Neural crest cell (in vitro differentiated cells): Measurements from ENCODE around the gene FBXL7. TPM values are rescaled to one million over a fixed set of nuclear protein-coding genes. Genes with fewer than 3 reads are reported as not detected.

Source experiments
- DNase-seq: peaks from one replicate; pipeline ENCODE4 v3.0.0; 2021; ENCODE audit warnings: low read depth, mixed read lengths, low spot score
- H3K27ac Mint-ChIP-seq: one replicate; pipeline ENCODE4 v1.8.0; 2021; ENCODE audit warnings: mild to moderate bottlenecking, mixed read lengths; ENCODE audit not compliant: unreplicated experiment
- H3K27me3 Mint-ChIP-seq: 2 replicates; pipeline ENCODE4 v1.8.0; 2021; ENCODE audit warnings: low read depth, mild to moderate bottlenecking, mixed read lengths
- H3K36me3 Mint-ChIP-seq: 2 replicates; pipeline ENCODE4 v1.8.0; 2021; ENCODE audit warnings: low read depth, mild to moderate bottlenecking, mixed read lengths
- H3K4me1 Mint-ChIP-seq: 2 replicates; pipeline ENCODE4 v1.8.0; 2021; ENCODE audit warnings: mixed read lengths
- H3K4me3 Mint-ChIP-seq: one replicate; pipeline ENCODE4 v1.8.0; 2021; ENCODE audit warnings: mild to moderate bottlenecking, mixed read lengths
- H3K9me3 Mint-ChIP-seq: 2 replicates; pipeline ENCODE4 v1.8.0; 2021; ENCODE audit warnings: mixed read lengths
- total RNA-seq: library from RNA; stranded (reverse); gene quantifications from 2 replicates; pipeline ENCODE4 v1.2.1, GENCODE V29; 2021
- TF ChIP-seq, protein P1 (sequence below): fragments of 200-600 bp; sonication (generic); conservative IDR thresholded peaks from 2 replicates; pipeline ENCODE4 v1.5.0; 2021; ENCODE audit warnings: antibody characterized with exemption, mild to moderate bottlenecking

Gene FBXL7
- total RNA-seq, 1 donor from 2014 or later: 20.8 TPM

DNA sequence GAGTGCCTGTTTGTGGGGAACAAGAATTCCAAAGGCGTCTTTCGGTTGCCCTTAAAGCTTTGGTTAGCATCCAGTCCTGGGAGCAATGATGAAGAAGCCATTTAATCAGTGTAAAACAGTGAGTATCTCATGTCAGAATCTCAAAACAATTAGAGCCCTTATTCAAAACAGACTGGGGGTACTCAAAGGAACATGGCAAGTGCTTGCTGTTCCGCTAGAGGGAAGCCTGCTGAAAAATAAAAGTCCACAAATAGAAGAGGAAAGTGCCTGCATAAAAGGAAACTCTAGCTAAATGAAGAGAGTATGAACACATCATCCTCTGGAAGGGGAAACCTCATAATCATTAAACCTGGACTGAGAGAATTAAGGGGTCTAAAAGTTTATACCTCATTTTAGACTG, 26.4 kb downstream of the FBXL7 start:
- H3K27me3 Mint-ChIP-seq: no peaks in the 10 kb centered on the region
- TF ChIP-seq, protein P1, sequence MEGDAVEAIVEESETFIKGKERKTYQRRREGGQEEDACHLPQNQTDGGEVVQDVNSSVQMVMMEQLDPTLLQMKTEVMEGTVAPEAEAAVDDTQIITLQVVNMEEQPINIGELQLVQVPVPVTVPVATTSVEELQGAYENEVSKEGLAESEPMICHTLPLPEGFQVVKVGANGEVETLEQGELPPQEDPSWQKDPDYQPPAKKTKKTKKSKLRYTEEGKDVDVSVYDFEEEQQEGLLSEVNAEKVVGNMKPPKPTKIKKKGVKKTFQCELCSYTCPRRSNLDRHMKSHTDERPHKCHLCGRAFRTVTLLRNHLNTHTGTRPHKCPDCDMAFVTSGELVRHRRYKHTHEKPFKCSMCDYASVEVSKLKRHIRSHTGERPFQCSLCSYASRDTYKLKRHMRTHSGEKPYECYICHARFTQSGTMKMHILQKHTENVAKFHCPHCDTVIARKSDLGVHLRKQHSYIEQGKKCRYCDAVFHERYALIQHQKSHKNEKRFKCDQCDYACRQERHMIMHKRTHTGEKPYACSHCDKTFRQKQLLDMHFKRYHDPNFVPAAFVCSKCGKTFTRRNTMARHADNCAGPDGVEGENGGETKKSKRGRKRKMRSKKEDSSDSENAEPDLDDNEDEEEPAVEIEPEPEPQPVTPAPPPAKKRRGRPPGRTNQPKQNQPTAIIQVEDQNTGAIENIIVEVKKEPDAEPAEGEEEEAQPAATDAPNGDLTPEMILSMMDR: no peak
- peaks cover 18% of the 10 kb centered on the region for H3K36me3 Mint-ChIP-seq
- H3K27ac Mint-ChIP-seq: no peak overlapping the region
- peaks cover 17% of the 10 kb centered on the region for H3K4me1 Mint-ChIP-seq
- H3K4me3 Mint-ChIP-seq: no peak overlapping the region
- H3K9me3 Mint-ChIP-seq: peaks cover 3% of the 10 kb centered on the region
- DNase-seq: no peak

DNA sequence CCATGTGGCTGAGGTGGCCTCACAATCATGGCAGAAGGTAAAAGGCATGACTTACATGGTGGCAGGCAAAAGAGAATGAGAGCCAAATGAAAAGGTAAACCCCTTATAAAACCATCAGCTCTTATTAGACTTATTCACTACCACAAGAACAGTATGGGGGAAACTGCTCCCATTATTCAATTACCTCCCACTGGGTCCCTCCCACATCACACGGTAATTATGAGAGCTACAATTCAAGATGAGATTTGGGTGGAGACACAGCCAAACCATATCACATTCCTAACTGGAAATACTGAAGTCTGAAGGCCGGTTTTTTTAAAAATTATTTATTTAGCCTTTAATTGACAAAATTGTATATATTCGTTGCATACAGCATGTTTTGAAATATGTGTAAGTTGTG, 28.5 kb downstream of the FBXL7 start:
- H3K27ac Mint-ChIP-seq: no peak overlapping the region
- DNase-seq: no peak
- H3K4me3 Mint-ChIP-seq: no peak overlapping the region
- peaks cover 27% of the 10 kb centered on the region for H3K36me3 Mint-ChIP-seq
- H3K27me3 Mint-ChIP-seq: no peaks in the 10 kb centered on the region
- peaks cover 4% of the 10 kb centered on the region for H3K4me1 Mint-ChIP-seq
- TF ChIP-seq, protein P1: no peak
- peaks cover 8% of the 10 kb centered on the region for H3K9me3 Mint-ChIP-seq

DNA sequence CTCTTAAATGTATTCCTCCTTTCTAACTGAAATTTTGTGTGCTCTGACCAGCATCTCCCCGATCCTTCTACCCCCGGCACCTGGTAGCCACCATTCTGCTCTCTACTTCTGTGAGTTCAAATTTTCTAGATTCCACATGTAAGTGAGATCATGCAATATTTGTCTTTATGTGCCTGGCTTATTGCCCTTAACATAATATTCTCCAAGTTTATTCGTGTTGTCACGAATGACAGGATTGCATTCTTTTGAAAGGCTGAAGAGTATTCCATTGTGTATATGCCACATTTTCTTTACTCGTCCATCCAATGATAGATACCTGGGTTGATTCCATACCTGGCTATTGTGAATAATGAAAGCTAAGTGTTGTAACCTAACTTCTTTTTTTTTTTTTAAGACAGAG, 29.0 kb downstream of the FBXL7 start:
- Mint-ChIP-seq H3K27me3 (no peaks in the 10 kb centered on the region), H3K4me1 (peaks cover 4% of the 10 kb centered on the region), H3K36me3 (peaks cover 27% of the 10 kb centered on the region), H3K4me3 (no peak overlapping the region), H3K27ac (no peak overlapping the region), H3K9me3 (peaks cover 8% of the 10 kb centered on the region)
- TF ChIP-seq, protein P1: no peak
- no peak for DNase-seq

DNA sequence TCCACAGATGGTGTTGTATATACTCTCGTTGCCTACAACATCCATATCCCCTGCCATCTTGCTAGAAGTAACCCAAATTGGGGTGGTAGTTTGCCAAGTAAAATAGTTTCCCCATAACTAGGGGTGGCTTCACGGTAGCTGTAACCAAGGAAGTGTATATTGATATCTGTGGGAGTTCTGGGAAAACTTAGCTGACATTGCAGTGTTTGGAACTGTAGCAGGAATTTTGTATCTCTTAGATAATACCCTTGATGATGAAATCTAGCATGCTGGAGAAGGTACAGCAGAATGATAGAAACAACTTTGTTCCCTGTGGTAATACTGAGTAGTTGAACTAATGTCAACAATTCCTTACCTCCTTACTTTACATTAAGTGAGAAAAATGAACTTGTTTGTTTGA, 29.8 kb downstream of the FBXL7 start:
- DNase-seq: no peak
- no peaks in the 10 kb centered on the region for H3K27me3 Mint-ChIP-seq

DNA sequence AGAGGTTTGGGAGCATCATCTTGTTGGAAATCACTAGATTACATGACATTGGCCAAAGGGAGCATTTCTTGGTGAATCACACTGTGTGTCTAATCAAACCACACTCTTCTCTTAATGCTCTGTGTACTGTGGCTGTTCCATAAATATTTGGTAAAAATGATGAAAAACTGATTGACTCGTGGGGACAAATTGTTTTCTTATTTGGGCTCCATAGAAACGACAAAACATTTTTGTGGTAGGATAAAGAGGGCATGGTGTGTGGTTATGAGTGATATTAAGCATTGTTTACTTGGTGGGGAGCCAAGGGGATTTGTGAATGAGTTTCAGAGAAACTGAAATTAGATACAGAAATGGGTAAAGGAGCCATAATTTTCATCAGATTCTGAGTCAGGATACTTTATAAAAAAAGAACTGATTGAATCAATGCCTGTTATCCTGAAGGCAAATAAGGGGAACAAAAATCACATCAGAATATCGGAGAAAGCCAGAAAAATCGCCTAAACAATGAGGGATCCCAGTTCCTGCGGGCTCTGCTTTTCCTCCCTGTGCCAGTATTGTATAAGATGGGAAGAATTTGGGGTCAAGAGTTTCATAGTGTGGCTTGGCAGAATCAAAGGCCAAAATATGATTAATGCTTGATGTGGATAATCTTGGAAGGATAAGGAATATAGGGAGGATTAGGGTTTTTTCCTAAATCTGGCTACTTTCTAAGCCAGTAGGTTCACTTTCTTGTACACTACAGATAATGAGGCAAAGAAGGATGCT, 33.3 kb downstream of the FBXL7 start:
- Mint-ChIP-seq H3K9me3 (peaks cover 26% of the 10 kb centered on the region), H3K36me3 (peaks cover 34% of the 10 kb centered on the region), H3K4me1 (peaks cover 7% of the 10 kb centered on the region), H3K27ac (no peak overlapping the region), H3K27me3 (no peaks in the 10 kb centered on the region), H3K4me3 (no peak overlapping the region)
- TF ChIP-seq, protein P1: no peak
- no peak for DNase-seq

More for the DNA sequence above, 29.8 kb downstream of the FBXL7 start:
- no peak overlapping the region for H3K27ac Mint-ChIP-seq
- peaks cover 28% of the 10 kb centered on the region for H3K36me3 Mint-ChIP-seq
- H3K4me1 Mint-ChIP-seq: peaks cover 4% of the 10 kb centered on the region
- H3K4me3 Mint-ChIP-seq: no peak overlapping the region
- H3K9me3 Mint-ChIP-seq: peaks cover 11% of the 10 kb centered on the region
- TF ChIP-seq, protein P1: no peak
